ENCODE results near the gene NKX6-2.
"Not testable (repeated sequence)": the region's sequence is repeated elsewhere in the genome, so short reads cannot be mapped to it uniquely, and the experiment has no call there.

The NKX6-2 gene

GRCh38 chr10:132793871-132794849, 8.2 kb upstream of the NKX6-2 start:
- DNase-seq = no peak

GRCh38 chr10:132793213-132793612, 7.3 kb upstream of the NKX6-2 start:
- no peak for DNase-seq

GRCh38 chr10:132792796-132793195, 6.8 kb upstream of the NKX6-2 start:
- DNase-seq = no peak

- not testable (repeated sequence) for DNase-seq
These were observed 6.2 kb upstream of the NKX6-2 start for GRCh38 chr10:132792099-132792498.

- DNase-seq = no peak
These were observed 5.2 kb upstream of the NKX6-2 start for GRCh38 chr10:132790934-132791829.

- no peak for DNase-seq
These were observed 4.5 kb upstream of the NKX6-2 start for GRCh38 chr10:132790470-132790869.

- no peak for DNase-seq
These were observed 3.8 kb upstream of the NKX6-2 start for GRCh38 chr10:132789659-132790148.

GRCh38 chr10:132788831-132789219, 2.9 kb upstream of the NKX6-2 start:
- DNase-seq = no peak

GRCh38 chr10:132788180-132788830, 2.4 kb upstream of the NKX6-2 start:
- no peak for DNase-seq

GRCh38 chr10:132787495-132788179, 1.7 kb upstream of the NKX6-2 start:
- DNase-seq = no peak

- DNase-seq = no peak
These were observed 1.0 kb upstream of the NKX6-2 start for GRCh38 chr10:132786884-132787494.

- DNase-seq = no peak
These were observed 533 bp upstream of the NKX6-2 start for GRCh38 chr10:132786476-132786883.

GRCh38 chr10:132784866-132785722, 853 bp downstream of the NKX6-2 start:
- no peak for DNase-seq

- DNase-seq = no peak
These were observed 1.7 kb downstream of the NKX6-2 start for GRCh38 chr10:132783940-132784865.

- DNase-seq = no peak
These were observed 2.6 kb downstream of the NKX6-2 start for GRCh38 chr10:132783165-132783939.

GRCh38 chr10:132781556-132781955, 4.4 kb downstream of the NKX6-2 start:
- no peak for DNase-seq

- DNase-seq = no peak
These were observed 5.6 kb downstream of the NKX6-2 start for GRCh38 chr10:132780356-132780755.

GRCh38 chr10:132779549-132780294, 6.2 kb downstream of the NKX6-2 start:
- DNase-seq = no peak
